OCI-LY7 (cell line): Measurements from ENCODE around the gene PPP1R9A. TPM values are rescaled to one million over a fixed set of nuclear protein-coding genes. Genes with fewer than 3 reads are reported as not detected.

Source experiments
- BruUV-seq: library from RNA; stranded (reverse); fragments of 400-500 nt; replicated peaks from 2 replicates; lab custom pipeline; 2021; lab: Mats Ljungman, UMichigan
- CTCF ChIA-PET: fragments of 300-600 bp; sonication (Branson Sonifier 250); formaldehyde crosslinking; loops from one replicate; lab custom pipeline; 2022; ENCODE audit warnings: antibody characterized with exemption; ENCODE audit not compliant: unreplicated experiment; lab: Charles Lee
- POLR2A ChIA-PET: fragments of 300-600 bp; sonication (Branson Sonifier 250); formaldehyde crosslinking; loops from one replicate; lab custom pipeline; 2022; ENCODE audit warnings: antibody characterized with exemption; lab: Charles Lee
- DNase-seq: peaks from one replicate; pipeline ENCODE4 v3.0.0-alpha.2; 2015; ENCODE audit warnings: low spot score
- H2AFZ ChIP-seq: fragments of 200-600 bp; sonication (generic), shearing (Covaris generic); 2 replicates; pipeline ENCODE4 v1.6.1; 2014; ENCODE audit warnings: mild to moderate bottlenecking, antibody characterized with exemption, low read length, moderate library complexity
- H3K27ac ChIP-seq: fragments of 200-600 bp; sonication (generic); 2 replicates; pipeline ENCODE4 v1.5.1; 2014; ENCODE audit warnings: mixed run types, low read depth, mild to moderate bottlenecking, moderate library complexity, low read length, inconsistent platforms; ENCODE audit not compliant: poor library complexity, severe bottlenecking
- H3K36me3 ChIP-seq: fragments of 200-600 bp; sonication (generic); 2 replicates; pipeline ENCODE4 v1.6.1; 2014; ENCODE audit warnings: mild to moderate bottlenecking, antibody characterized with exemption, low read length, moderate library complexity, mixed read lengths; ENCODE audit not compliant: insufficient read depth
- H3K4me1 ChIP-seq: fragments of 200-600 bp; sonication (generic); 2 replicates; pipeline ENCODE4 v1.5.1; 2014; ENCODE audit warnings: mild to moderate bottlenecking, low read length; ENCODE audit not compliant: insufficient read depth, poor library complexity, severe bottlenecking
- H3K4me2 ChIP-seq: fragments of 200-600 bp; sonication (generic); 2 replicates; pipeline ENCODE4 v1.6.1; 2014; ENCODE audit warnings: mild to moderate bottlenecking, low read length
- H3K4me3 ChIP-seq: fragments of 200-600 bp; sonication (generic); 2 replicates; pipeline ENCODE4 v1.5.1; 2014; ENCODE audit warnings: mild to moderate bottlenecking, low read depth, low read length; ENCODE audit not compliant: poor library complexity, severe bottlenecking
- H3K79me2 ChIP-seq: fragments of 200-600 bp; sonication (generic); 2 replicates; pipeline ENCODE4 v1.6.1; 2016; ENCODE audit warnings: low read depth, mild to moderate bottlenecking, low read length, moderate library complexity, mixed read lengths; ENCODE audit not compliant: insufficient read depth
- H3K9me2 ChIP-seq: fragments of 200-600 bp; sonication (generic); 2 replicates; pipeline ENCODE4 v1.6.1; 2016; ENCODE audit warnings: mild to moderate bottlenecking, low read length, mixed read lengths; ENCODE audit not compliant: insufficient read depth
- H3K9me3 ChIP-seq: fragments of 200-600 bp; sonication (generic); 2 replicates; pipeline ENCODE4 v1.6.1; 2014; ENCODE audit warnings: mild to moderate bottlenecking, mixed run types, low read length, mixed read lengths
- H4K20me1 ChIP-seq: fragments of 200-600 bp; sonication (generic); 2 replicates; pipeline ENCODE4 v1.6.1; 2014; ENCODE audit warnings: mild to moderate bottlenecking, antibody characterized with exemption, low read length, moderate library complexity, mixed read lengths; ENCODE audit not compliant: insufficient read depth
- CTCF ChIP-seq: fragments of 200-600 bp; sonication (generic); conservative IDR thresholded peaks from 2 replicates; pipeline ENCODE4 v1.5.1; 2014; ENCODE audit warnings: mild to moderate bottlenecking, antibody characterized with exemption, low read length, moderate library complexity, mixed read lengths
- EZH2phosphoT487 ChIP-seq: fragments of 200-600 bp; sonication (generic); IDR thresholded peaks from 2 replicates; pipeline ENCODE4 v1.6.1; 2018; ENCODE audit warnings: low read depth, borderline replicate concordance, mild to moderate bottlenecking, mixed run types, antibody characterized with exemption, low read length, moderate library complexity, mixed read lengths
- intact Hi-C: fragments of 100-400 bp; cut with micrococcal nuclease; formaldehyde crosslinking; loops from one replicate; pipeline ENCODE4 v1.10.0; 2022; ENCODE audit not compliant: unreplicated experiment
- total RNA-seq, 2 experiments: library from RNA; depleted of rRNA in 1 of 2; stranded (reverse); fragments of >200 nt in 1 of 2; shearing (Covaris generic) in 1 of 2; gene quantifications; 2 replicates each; pipeline ENCODE4 v1.2.3, GENCODE V29; 2014 to 2022

The PPP1R9A gene
- total RNA-seq, 2 experiments from 2014 or later, result not detected

- DNase-seq, result no peak
- ChIA-PET POLR2A (interaction anchor here (0.6 to 1.0 kb wide), 3 partner anchors 19 to 378 kb away, joined by 3 read pairs; no protein-coding TSS in a partner anchor), CTCF (no interaction called here)
- H3K36me3 ChIP-seq, result no peaks in the 10 kb centered on the region
- no peaks in the 10 kb centered on the region for H3K79me2 ChIP-seq
- BruUV-seq, result no TSS peak
- no peaks in the 10 kb centered on the region for H3K9me3 ChIP-seq
- no peak overlapping the region for H3K27ac ChIP-seq
- TF ChIP-seq CTCF (no peak), EZH2phosphoT487 (no peak)
- no peak overlapping the region for H2AFZ ChIP-seq
- H3K9me2 ChIP-seq, result no peaks in the 10 kb centered on the region
- no peaks in the 10 kb centered on the region for H3K4me1 ChIP-seq
- intact Hi-C loops, result no loop called here
- no peak overlapping the region for H3K4me2 ChIP-seq
- no peaks in the 10 kb centered on the region for H4K20me1 ChIP-seq
- no peak overlapping the region for H3K4me3 ChIP-seq
These were observed 34.2 kb upstream of the PPP1R9A start for GRCh38 chr7:94873239-94873638.

- no peaks in the 10 kb centered on the region for H3K36me3 ChIP-seq
- TF ChIP-seq CTCF (no peak), EZH2phosphoT487 (no peak)
- no peaks in the 10 kb centered on the region for H3K9me2 ChIP-seq
- no TSS peak for BruUV-seq
- no peak overlapping the region for H3K27ac ChIP-seq
- no peaks in the 10 kb centered on the region for H3K79me2 ChIP-seq
- CTCF ChIA-PET, result no interaction called here
- intact Hi-C loops, result no loop called here
- H2AFZ ChIP-seq, result no peak overlapping the region
- H4K20me1 ChIP-seq, result no peaks in the 10 kb centered on the region
- H3K4me2 ChIP-seq, result no peak overlapping the region
- H3K4me1 ChIP-seq, result no peaks in the 10 kb centered on the region
- DNase-seq, result no peak
- no peak overlapping the region for H3K4me3 ChIP-seq
- POLR2A ChIA-PET, result interaction anchor here (0.7 kb wide), 2 partner anchors 31 to 602 kb away, joined by 3 to 5 read pairs; no protein-coding TSS in a partner anchor
- H3K9me3 ChIP-seq, result no peaks in the 10 kb centered on the region
These were observed 33.2 kb upstream of the PPP1R9A start for GRCh38 chr7:94874036-94874785.

GRCh38 chr7:94875201-94875600, 32.2 kb upstream of the PPP1R9A start:
- Histone ChIP-seq H3K4me3 (no peak overlapping the region), H3K9me2 (no peaks in the 10 kb centered on the region), H2AFZ (no peak overlapping the region), H3K27ac (no peak overlapping the region), H3K9me3 (no peaks in the 10 kb centered on the region), H3K79me2 (no peaks in the 10 kb centered on the region), H3K4me1 (no peaks in the 10 kb centered on the region), H4K20me1 (no peaks in the 10 kb centered on the region), H3K36me3 (no peaks in the 10 kb centered on the region), H3K4me2 (no peak overlapping the region)
- ChIA-PET POLR2A (interaction anchor here (0.7 kb wide), 1 partner anchor 82 kb away, joined by 3 read pairs; no protein-coding TSS in a partner anchor), CTCF (no interaction called here)
- no peak for DNase-seq
- intact Hi-C loops, result no loop called here
- BruUV-seq, result no TSS peak
- TF ChIP-seq EZH2phosphoT487, result no peak
- TF ChIP-seq CTCF, result no peak
